ENCODE results near the gene PTPRM.
A peak's percentile ranks its signal among the peaks of the same experiment; 100 is the strongest.

PTPRM gene

GRCh38 chr18:7755753-7756475, 188.8 kb downstream of the PTPRM start:
- peak; percentile 10 for DNase-seq (ENCODE audit: low spot score)

- no peak for DNase-seq (ENCODE audit: low spot score)
Measured at GRCh38 chr18:7757175-7757574, 190.1 kb downstream of the PTPRM start.

GRCh38 chr18:7758764-7759163, 191.6 kb downstream of the PTPRM start:
- no peak for DNase-seq (ENCODE audit: low spot score)

GRCh38 chr18:7760967-7761948, 194.1 kb downstream of the PTPRM start:
- DNase-seq (ENCODE audit: low spot score), result no peak

DNA sequence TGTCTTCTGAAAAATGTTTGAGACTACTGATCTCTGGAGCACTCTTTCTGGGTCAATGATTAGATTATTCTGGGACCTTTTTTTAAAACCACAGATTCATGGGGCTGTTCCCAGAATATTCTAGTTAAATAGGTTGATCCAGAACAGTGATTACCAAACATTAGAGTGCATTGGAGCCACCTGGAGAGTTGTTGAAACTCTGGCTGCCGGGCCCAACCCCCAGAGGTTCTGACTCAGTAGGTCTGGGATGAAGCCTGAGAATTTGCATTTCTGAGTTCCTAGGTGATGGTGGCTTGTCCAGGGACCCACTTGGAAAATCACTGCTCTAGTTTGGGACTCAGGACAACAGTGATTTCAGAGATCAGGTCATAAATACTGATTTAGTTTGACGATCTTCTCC, 197.3 kb downstream of the PTPRM start:
- no peak for DNase-seq (ENCODE audit: low spot score)

DNA sequence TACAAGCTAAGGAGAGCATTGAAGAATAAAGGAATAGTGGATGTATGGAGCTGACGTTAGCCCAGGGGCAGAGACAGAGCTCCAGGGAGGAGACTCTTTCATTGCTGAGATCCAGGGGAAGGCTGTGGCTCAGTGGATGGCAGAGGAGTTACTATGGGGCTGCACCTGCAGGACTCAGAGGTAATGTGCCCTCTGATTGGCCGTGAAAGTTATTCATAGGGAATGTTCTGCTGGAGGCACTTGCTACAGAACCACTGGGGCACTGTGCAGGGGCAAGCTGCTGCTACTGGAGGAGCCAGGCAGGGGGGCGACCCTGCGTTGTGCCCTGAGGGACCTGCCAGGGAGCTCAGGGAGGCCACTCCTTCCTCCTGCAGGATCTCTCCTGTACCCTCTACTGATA, 199.2 kb downstream of the PTPRM start:
- no peak for DNase-seq (ENCODE audit: low spot score)

- no peak for DNase-seq (ENCODE audit: low spot score)
Measured at GRCh38 chr18:7766817-7767216, 199.7 kb downstream of the PTPRM start.

GRCh38 chr18:7770908-7771307, 203.8 kb downstream of the PTPRM start:
- DNase-seq (ENCODE audit: low spot score), result no peak

DNA sequence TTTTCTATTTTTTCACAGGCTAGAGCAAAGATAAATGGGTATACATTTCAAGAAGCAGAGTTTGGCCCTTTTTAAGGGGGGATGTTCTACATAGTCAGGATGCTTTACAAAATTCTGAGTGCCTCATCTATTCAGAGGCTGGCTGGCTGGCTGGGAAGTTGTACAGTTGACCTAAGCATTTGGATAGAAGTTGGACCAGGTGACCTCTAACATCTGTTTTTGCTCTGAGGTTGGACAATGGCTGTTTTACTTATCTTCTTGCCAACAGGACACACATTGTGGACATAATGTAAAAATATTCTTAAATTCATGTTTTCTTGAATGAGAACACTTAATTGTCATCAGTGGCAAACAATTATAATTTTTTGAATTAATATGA, 205.4 kb downstream of the PTPRM start:
- no peak for DNase-seq (ENCODE audit: low spot score)

DNA sequence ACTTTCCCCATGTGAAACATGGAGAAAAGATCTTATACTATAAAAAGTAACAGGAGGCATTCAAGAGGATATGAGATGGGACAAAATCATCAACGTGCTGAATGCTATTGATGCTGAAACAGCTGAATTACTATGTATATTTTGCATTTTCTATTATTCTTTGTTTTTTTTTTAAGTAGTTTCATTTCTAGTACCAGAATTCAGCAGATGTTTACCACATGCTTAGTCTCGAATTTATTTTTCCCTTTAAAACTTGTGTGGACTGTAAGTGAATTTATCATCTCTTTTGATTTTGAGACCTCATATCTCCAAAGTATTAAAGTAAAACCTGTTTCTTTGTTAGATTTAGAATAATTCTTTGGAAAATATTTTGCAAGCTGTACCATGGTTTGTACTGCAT, 205.8 kb downstream of the PTPRM start:
- no peak for DNase-seq (ENCODE audit: low spot score)

- no peak for DNase-seq (ENCODE audit: low spot score)
Measured at GRCh38 chr18:7775128-7775527, 208.0 kb downstream of the PTPRM start.

DNA sequence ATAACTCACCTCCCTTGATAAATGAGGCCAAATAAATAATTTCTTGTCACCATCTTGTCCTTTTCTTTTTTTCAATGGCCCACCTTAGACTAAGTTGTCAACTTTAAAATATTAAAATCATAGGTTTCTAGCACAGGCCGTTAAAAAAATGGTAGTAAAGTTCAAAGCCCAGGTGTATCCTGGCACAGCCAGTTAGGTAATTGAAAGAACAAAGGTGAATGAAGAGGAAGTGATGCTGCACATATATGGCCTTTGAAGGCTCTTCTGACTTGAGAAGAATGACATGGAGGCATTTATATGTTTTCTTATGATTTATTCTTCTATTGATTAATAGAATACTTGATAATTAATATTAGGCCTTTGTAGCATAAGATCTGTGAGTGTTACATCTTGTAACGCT, 208.7 kb downstream of the PTPRM start:
- DNase-seq (ENCODE audit: low spot score), result no peak

GRCh38 chr18:7778181-7778580, 211.1 kb downstream of the PTPRM start:
- no peak for DNase-seq (ENCODE audit: low spot score)

DNA sequence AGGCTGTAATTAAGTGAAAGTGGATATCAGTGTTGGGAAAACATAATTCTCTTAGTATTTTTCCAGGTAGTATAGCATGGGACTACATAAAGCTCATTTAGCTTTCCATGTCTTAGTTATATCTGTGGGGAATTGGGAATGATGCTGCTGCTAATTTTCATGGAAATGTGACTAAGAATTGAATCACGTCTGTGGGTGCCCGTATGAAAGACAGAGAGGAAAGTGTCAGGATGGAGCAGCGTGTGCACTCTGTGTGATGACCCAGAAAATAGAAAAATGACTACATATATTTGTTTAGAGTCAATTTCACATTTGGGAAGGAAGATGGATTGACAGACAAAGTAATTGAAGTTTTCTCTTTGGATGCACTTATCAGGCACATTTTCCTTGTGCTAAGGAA, 212.1 kb downstream of the PTPRM start:
- no peak for DNase-seq (ENCODE audit: low spot score)

DNA sequence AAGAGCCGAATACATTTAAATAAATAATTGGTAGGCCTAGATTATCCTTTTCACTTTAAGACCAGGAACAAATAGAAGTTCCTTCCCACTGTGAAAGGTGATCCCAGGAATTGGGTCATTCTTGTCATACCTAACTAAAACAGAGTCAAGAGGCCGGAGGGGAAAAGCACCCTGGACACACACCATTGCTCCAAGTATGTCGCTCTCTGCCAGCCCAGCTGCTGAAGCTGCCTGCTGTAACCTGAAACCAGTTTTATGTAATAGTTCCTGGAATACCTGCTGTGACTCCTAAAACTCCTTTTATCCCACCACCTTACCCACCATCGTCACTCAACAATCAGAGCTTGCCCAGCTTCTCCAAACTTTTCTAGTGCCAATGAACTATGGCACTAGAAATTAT, 217.1 kb downstream of the PTPRM start:
- DNase-seq (ENCODE audit: low spot score), result no peak

DNA sequence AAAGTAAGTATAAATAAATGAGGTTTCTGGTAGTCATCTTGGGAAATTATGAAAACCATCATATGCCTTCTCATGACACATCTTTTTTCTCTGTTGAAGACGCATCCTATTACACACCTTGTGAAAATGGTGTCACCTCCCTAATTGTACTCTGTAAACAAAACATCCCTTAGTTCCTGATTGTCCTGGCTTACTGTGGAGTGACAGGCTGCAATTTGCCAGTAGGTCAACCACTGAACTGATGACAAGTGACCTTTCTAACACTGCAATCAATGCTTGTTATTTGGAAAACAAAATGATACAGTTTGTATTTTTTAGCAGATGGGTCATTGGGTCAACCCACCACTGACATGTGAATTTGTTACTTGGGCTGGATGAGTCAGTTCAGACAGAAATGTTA, 219.5 kb downstream of the PTPRM start:
- no peak for DNase-seq (ENCODE audit: low spot score)

GRCh38 chr18:7787339-7787738, 220.2 kb downstream of the PTPRM start:
- DNase-seq (ENCODE audit: low spot score), result no peak

- DNase-seq (ENCODE audit: low spot score), result peak; percentile 63
Measured at GRCh38 chr18:7789856-7790552, 222.9 kb downstream of the PTPRM start.

DNA sequence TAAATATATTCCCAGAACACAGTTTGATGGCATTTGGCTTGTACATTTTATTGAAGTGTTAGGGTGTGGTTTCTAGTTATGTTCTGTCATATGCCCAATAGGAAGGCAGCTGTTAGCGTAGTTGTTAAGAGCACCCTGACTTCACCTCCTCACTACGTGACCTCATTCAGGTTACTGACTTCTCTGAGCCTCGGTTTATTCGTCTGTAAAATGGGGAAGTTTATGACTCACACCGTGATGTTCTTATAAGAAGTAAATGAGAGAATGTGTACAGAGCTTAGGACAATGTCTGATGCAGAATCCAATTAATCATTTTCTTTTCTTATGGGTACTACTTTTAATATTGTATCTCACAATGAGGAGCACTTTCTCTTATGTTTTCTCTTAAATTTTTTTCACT, 226.0 kb downstream of the PTPRM start:
- no peak for DNase-seq (ENCODE audit: low spot score)

- no peak for DNase-seq (ENCODE audit: low spot score)
Measured at GRCh38 chr18:7803956-7804469, 236.9 kb downstream of the PTPRM start.

DNA sequence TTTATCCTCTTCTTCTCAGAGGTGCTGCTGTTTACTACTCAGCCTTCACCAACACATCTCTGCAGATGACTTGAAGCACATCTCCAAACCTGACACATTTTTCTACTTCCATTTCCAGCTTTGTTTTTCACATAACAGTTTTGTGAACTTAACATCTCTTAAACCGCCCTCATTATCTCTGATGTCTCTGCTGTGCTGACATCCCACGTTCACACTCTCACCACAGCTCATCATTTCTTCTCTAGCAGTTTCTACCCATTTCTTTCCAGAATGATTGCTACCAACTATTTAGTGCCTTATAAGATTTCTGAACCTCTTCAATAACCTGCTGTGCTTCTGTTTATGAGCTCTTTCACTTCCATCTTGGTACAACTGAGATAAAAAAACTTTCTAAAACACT, 238.0 kb downstream of the PTPRM start:
- no peak for DNase-seq (ENCODE audit: low spot score)

GRCh38 chr18:7805880-7806279, 238.8 kb downstream of the PTPRM start:
- DNase-seq (ENCODE audit: low spot score), result no peak

All from AG08395 (cell line).